HL-60 (cell line): ENCODE data around the gene PI4K2A.

Experiments
- DNase-seq, 2 experiments: peaks; one replicate each; pipeline ENCODE4 v3.0.0-alpha.2; 2010 to 2020; ENCODE audit warnings: low read depth in 1 of 2, low spot score in 1 of 2
- H3K27ac ChIP-seq: fragments of 250-450 bp; sonication (Bioruptor Pico); replicated peaks from 2 replicates; pipeline ENCODE4 v1.5.1; 2020; ENCODE audit warnings: mild to moderate bottlenecking, moderate library complexity
- H3K27me3 ChIP-seq: fragments of 250-450 bp; sonication (Bioruptor Pico); 2 replicates; pipeline ENCODE4 v1.5.1; 2021; ENCODE audit warnings: mild to moderate bottlenecking, moderate library complexity; ENCODE audit not compliant: insufficient read depth, poor library complexity, severe bottlenecking
- H3K4me3 ChIP-seq: replicated peaks from 2 replicates; pipeline ENCODE4 v1.5.1; 2011; ENCODE audit warnings: mild to moderate bottlenecking, control low read depth, low read length; ENCODE audit not compliant: insufficient read depth
- GABPA ChIP-seq: IDR thresholded peaks from 2 replicates; pipeline ENCODE4 v1.6.1; 2012; ENCODE audit warnings: low read depth
- POLR2AphosphoS5 ChIP-seq: IDR thresholded peaks from 2 replicates; pipeline ENCODE4 v1.6.1; 2012; ENCODE audit warnings: low read depth
- SPI1 ChIP-seq: IDR thresholded peaks from 2 replicates; pipeline ENCODE4 v1.6.1; 2012; ENCODE audit warnings: low read depth, mild to moderate bottlenecking, borderline replicate concordance
- TF ChIP-seq, protein P1 (sequence below): IDR thresholded peaks from 2 replicates; pipeline ENCODE4 v1.6.1; 2012; ENCODE audit warnings: low read depth; ENCODE audit not compliant: insufficient replicate concordance
- TF ChIP-seq, protein P2 (sequence below): IDR thresholded peaks from one replicate; pipeline ENCODE4 v1.5.1; 2011; ENCODE audit warnings: low read length, control low read depth, inconsistent platforms; ENCODE audit not compliant: insufficient read depth

Gene PI4K2A

DNA sequence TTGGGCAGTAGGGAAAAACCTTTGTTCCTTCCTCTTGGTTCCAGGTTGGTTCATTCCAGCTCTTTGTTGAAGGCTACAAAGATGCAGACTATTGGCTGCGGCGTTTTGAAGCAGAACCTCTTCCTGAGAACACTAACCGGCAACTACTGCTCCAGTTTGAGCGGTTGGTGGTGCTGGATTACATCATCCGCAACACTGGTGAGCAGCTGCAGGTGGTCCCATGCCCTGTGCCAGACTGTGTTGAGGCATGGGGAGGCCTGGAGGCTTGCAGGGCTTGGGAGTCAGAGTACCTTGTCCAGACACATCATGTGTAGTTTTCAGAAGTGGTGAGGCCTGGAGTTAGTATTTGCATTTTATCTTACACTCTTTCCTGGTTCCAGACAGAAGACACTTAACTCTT, 16.3 kb downstream of the PI4K2A start:
- TF ChIP-seq SPI1 (no peak), GABPA (no peak), POLR2AphosphoS5 (peak; percentile 74)
- TF ChIP-seq, protein P1, sequence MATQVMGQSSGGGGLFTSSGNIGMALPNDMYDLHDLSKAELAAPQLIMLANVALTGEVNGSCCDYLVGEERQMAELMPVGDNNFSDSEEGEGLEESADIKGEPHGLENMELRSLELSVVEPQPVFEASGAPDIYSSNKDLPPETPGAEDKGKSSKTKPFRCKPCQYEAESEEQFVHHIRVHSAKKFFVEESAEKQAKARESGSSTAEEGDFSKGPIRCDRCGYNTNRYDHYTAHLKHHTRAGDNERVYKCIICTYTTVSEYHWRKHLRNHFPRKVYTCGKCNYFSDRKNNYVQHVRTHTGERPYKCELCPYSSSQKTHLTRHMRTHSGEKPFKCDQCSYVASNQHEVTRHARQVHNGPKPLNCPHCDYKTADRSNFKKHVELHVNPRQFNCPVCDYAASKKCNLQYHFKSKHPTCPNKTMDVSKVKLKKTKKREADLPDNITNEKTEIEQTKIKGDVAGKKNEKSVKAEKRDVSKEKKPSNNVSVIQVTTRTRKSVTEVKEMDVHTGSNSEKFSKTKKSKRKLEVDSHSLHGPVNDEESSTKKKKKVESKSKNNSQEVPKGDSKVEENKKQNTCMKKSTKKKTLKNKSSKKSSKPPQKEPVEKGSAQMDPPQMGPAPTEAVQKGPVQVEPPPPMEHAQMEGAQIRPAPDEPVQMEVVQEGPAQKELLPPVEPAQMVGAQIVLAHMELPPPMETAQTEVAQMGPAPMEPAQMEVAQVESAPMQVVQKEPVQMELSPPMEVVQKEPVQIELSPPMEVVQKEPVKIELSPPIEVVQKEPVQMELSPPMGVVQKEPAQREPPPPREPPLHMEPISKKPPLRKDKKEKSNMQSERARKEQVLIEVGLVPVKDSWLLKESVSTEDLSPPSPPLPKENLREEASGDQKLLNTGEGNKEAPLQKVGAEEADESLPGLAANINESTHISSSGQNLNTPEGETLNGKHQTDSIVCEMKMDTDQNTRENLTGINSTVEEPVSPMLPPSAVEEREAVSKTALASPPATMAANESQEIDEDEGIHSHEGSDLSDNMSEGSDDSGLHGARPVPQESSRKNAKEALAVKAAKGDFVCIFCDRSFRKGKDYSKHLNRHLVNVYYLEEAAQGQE: no peak
- Histone ChIP-seq H3K27ac (peak overlapping the region; percentile 71), H3K4me3 (no peak overlapping the region), H3K27me3 (no peaks in the 10 kb centered on the region)
- DNase-seq: peak; percentile 38 to 74

DNA sequence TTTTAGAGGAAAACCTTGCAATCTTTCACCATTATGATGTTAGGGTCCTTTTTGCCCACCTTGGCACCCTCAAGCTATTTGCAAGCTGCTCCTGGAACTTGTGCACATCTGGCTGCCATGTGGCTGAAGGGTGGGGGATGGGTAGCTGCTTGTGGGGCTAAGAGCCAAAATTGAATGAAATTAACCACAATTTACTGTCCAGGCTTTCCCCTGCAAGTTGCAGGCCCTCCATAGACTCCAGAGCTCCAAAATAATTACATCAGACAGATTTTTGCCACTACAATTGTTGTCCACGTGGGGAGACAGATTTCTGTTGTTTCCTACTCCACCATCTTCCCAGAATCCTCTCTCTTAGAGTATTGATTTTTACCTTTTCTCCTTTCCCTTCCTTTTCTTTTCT, 19.1 kb downstream of the PI4K2A start:
- TF ChIP-seq, protein P2, sequence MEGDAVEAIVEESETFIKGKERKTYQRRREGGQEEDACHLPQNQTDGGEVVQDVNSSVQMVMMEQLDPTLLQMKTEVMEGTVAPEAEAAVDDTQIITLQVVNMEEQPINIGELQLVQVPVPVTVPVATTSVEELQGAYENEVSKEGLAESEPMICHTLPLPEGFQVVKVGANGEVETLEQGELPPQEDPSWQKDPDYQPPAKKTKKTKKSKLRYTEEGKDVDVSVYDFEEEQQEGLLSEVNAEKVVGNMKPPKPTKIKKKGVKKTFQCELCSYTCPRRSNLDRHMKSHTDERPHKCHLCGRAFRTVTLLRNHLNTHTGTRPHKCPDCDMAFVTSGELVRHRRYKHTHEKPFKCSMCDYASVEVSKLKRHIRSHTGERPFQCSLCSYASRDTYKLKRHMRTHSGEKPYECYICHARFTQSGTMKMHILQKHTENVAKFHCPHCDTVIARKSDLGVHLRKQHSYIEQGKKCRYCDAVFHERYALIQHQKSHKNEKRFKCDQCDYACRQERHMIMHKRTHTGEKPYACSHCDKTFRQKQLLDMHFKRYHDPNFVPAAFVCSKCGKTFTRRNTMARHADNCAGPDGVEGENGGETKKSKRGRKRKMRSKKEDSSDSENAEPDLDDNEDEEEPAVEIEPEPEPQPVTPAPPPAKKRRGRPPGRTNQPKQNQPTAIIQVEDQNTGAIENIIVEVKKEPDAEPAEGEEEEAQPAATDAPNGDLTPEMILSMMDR: no peak
- TF ChIP-seq POLR2AphosphoS5: no peak
- no peak for TF ChIP-seq SPI1
- TF ChIP-seq GABPA: no peak
- TF ChIP-seq, protein P1: no peak
- DNase-seq: no peak
- Histone ChIP-seq H3K27ac (peak overlapping the region; percentile 30), H3K27me3 (no peaks in the 10 kb centered on the region), H3K4me3 (no peak overlapping the region)

DNA sequence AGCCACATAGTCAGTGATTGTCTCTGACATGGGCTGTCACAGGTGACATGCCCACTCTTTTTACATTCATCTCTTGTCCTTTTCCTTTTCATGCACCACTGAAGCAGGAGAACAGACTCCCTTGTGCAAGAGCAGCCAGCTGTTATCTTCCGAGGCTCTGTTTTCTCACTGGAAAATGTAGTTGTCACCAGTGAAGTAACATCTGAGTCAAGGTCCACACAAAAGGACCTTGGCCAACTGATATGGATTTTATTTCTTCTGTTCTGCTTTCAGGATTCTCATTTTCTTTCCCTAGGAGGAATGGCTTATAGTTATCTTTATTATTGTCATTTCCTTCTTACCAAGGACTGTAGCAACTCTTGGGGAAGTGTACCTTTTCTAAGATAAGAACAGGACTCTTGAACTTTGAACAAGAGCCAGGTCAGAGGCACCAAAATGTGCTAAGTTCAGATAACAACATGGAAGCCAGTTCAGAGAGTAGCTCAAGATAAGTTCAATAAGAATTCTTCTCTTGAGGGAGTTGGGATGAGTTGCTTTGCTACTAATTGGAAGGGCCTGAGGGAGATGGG, 23.9 kb downstream of the PI4K2A start:
- H3K27ac ChIP-seq: no peak overlapping the region
- H3K4me3 ChIP-seq: no peak overlapping the region
- no peak for TF ChIP-seq SPI1
- TF ChIP-seq, protein P1: no peak
- no peak for TF ChIP-seq GABPA
- no peak for TF ChIP-seq POLR2AphosphoS5
- TF ChIP-seq, protein P2: no peak
- DNase-seq: no peak
- no peaks in the 10 kb centered on the region for H3K27me3 ChIP-seq
